Natural killer cell (primary cell): ENCODE measurements around the gene EPHA6. TPM values are rescaled to one million over a fixed set of nuclear protein-coding genes. Genes with fewer than 3 reads are reported as not detected.

Source experiments
- ATAC-seq, 3 donors: fragments of 150-1000 bp in 2 of 3; fragments of 200-7000 bp in 1 of 3; cut with Tn5 transposase; 1 replicate in 1 of 3; 2 replicates in 2 of 3; pipeline ENCODE4 v1.10.0; 2021; ENCODE audit warnings: mild to moderate bottlenecking in 2 of 3, moderate library complexity in 2 of 3
- DNase-seq, 2 donors: peaks; one replicate each; pipeline versions ENCODE4 v3.0.0 to v3.0.0-alpha.2; 2013 to 2021; ENCODE audit warnings: mixed read lengths in 1 of 2
- H3K27ac ChIP-seq: one replicate; pipeline ENCODE4 v1.5.1; 2013; ENCODE audit warnings: mild to moderate bottlenecking, low read length
- H3K27me3 ChIP-seq: one replicate; pipeline ENCODE4 v1.6.1; 2013; ENCODE audit warnings: low read length; ENCODE audit not compliant: control insufficient read depth, insufficient read depth
- H3K36me3 ChIP-seq: one replicate; pipeline ENCODE4 v1.6.1; 2013; ENCODE audit warnings: low read length; ENCODE audit not compliant: control insufficient read depth, insufficient read depth
- H3K4me1 ChIP-seq: one replicate; pipeline ENCODE4 v1.6.1; 2013; ENCODE audit warnings: low read length; ENCODE audit not compliant: control insufficient read depth, insufficient read depth
- H3K4me3 ChIP-seq: one replicate; pipeline ENCODE4 v1.5.1; 2013; ENCODE audit warnings: low read length
- H3K9me3 ChIP-seq: one replicate; pipeline ENCODE4 v1.6.1; 2013; ENCODE audit warnings: low read length; ENCODE audit not compliant: control insufficient read depth, insufficient read depth
- H3K27ac Mint-ChIP-seq, 2 donors: one replicate each; pipeline ENCODE4 v1.8.0; 2022; ENCODE audit warnings: mild to moderate bottlenecking in 2 of 2, mixed read lengths in 2 of 2, moderate library complexity in 1 of 2
- H3K27me3 Mint-ChIP-seq, 2 donors: one replicate each; pipeline ENCODE4 v1.8.0; 2022; ENCODE audit warnings: low read depth in 2 of 2, mixed read lengths in 2 of 2
- H3K36me3 Mint-ChIP-seq: one replicate; pipeline ENCODE4 v1.8.0; 2022; ENCODE audit warnings: mixed read lengths
- H3K4me1 Mint-ChIP-seq, 2 donors: one replicate each; pipeline ENCODE4 v1.8.0; 2022; ENCODE audit warnings: mixed read lengths in 2 of 2
- H3K4me3 Mint-ChIP-seq: one replicate; pipeline ENCODE4 v1.8.0; 2022; ENCODE audit warnings: mild to moderate bottlenecking, moderate library complexity, mixed read lengths
- H3K9me3 Mint-ChIP-seq, 2 donors: one replicate each; pipeline ENCODE4 v1.8.0; 2022; ENCODE audit warnings: mixed read lengths in 2 of 2
- CTCF ChIP-seq: fragments of 200-600 bp; IDR thresholded peaks from one replicate; pipeline ENCODE4 v1.8.0; 2022; ENCODE audit warnings: antibody characterized with exemption
- WGBS: methylation state at CpG from one replicate; pipeline ENCODE4 v1.1.7; 2013; ENCODE audit warnings: missing lambda C conversion rate; ENCODE audit not compliant: insufficient coverage; 5-methylcytosine and 5-hydroxymethylcytosine counted together
- intact Hi-C: fragments of 100-400 bp; cut with micrococcal nuclease; formaldehyde crosslinking; loops from one replicate; pipeline ENCODE4 v1.14.2; 2022
- total RNA-seq, 4 donors: library from RNA; stranded (reverse); fragments of 120-200 nt in 1 of 4; gene quantifications; one replicate each; pipeline versions ENCODE4 v1.2.3 to v1.2.4, GENCODE V29; 2013 to 2022

The EPHA6 gene
- total RNA-seq, 3 donors from 2014 or later (not counting 1 experiment from before 2014, with no cell fraction given): not detected

- TF ChIP-seq CTCF: no peak
- Histone ChIP-seq H3K9me3 (peaks cover 9% of the 10 kb centered on the region), H3K27ac (no peak overlapping the region), H3K4me3 (no peak overlapping the region), H3K36me3 (no peaks in the 10 kb centered on the region), H3K4me1 (no peaks in the 10 kb centered on the region), H3K27me3 (no peaks in the 10 kb centered on the region)
- H3K4me3 Mint-ChIP-seq: no peak overlapping the region
- peaks cover 12 to 13% of the 10 kb centered on the region in 2 donors for H3K9me3 Mint-ChIP-seq
- ATAC-seq: no peak
- H3K4me1 Mint-ChIP-seq: no peaks in the 10 kb centered on the region
- WGBS: 82% methylated on average over 5 of the region's 5 CpGs
- no peaks in the 10 kb centered on the region for H3K27me3 Mint-ChIP-seq
- intact Hi-C loops: no loop called here
- H3K27ac Mint-ChIP-seq: no peak overlapping the region
- H3K36me3 Mint-ChIP-seq: peaks cover 17% of the 10 kb centered on the region
- no peak for DNase-seq
Observed at GRCh38 chr3:96796101-96796500, 18.3 kb upstream of the EPHA6 start.

- H3K27ac Mint-ChIP-seq: no peak overlapping the region
- 93% methylated on average over 1 of the region's 1 CpG for WGBS
Observed at GRCh38 chr3:96803870-96804269, 10.5 kb upstream of the EPHA6 start.

GRCh38 chr3:96806341-96806740, 8.1 kb upstream of the EPHA6 start:
- no peak overlapping the region for H3K27ac ChIP-seq
- intact Hi-C loops: no loop called here
- H3K4me1 Mint-ChIP-seq: no peaks in the 10 kb centered on the region
- H3K27me3 ChIP-seq: no peaks in the 10 kb centered on the region
- H3K9me3 ChIP-seq: no peaks in the 10 kb centered on the region
- no peaks in the 10 kb centered on the region for H3K27me3 Mint-ChIP-seq
- no peak for TF ChIP-seq CTCF
- 75% methylated on average over 1 of the region's 1 CpG for WGBS
- no peaks in the 10 kb centered on the region for H3K4me1 ChIP-seq
- no peak overlapping the region for H3K27ac Mint-ChIP-seq
- no peaks in the 10 kb centered on the region for H3K36me3 Mint-ChIP-seq
- no peaks in the 10 kb centered on the region for H3K36me3 ChIP-seq
- DNase-seq (no peak), ATAC-seq (no peak)
- peaks cover 0 to 3% of the 10 kb centered on the region in 2 donors for H3K9me3 Mint-ChIP-seq
- no peak overlapping the region for H3K4me3 ChIP-seq
- no peak overlapping the region for H3K4me3 Mint-ChIP-seq

More at GRCh38 chr3:96803870-96804269, 10.5 kb upstream of the EPHA6 start:
- TF ChIP-seq CTCF: no peak
- intact Hi-C loops: no loop called here
- ATAC-seq: no peak
- Mint-ChIP-seq H3K4me3 (no peak overlapping the region), H3K4me1 (no peaks in the 10 kb centered on the region), H3K27me3 (no peaks in the 10 kb centered on the region), H3K36me3 (no peaks in the 10 kb centered on the region), H3K9me3 (peaks cover 3 to 6% of the 10 kb centered on the region in 2 donors)
- H3K4me1 ChIP-seq: no peaks in the 10 kb centered on the region
- DNase-seq: no peak
- H3K36me3 ChIP-seq: no peaks in the 10 kb centered on the region
- no peak overlapping the region for H3K4me3 ChIP-seq
- H3K9me3 ChIP-seq: peaks cover 5% of the 10 kb centered on the region
- no peak overlapping the region for H3K27ac ChIP-seq
- no peaks in the 10 kb centered on the region for H3K27me3 ChIP-seq

GRCh38 chr3:96813134-96813819, 1.1 kb upstream of the EPHA6 start:
- under 1% methylated on average over 79 of the region's 79 CpGs for WGBS
- peaks cover 12% of the 10 kb centered on the region for H3K27me3 ChIP-seq
- Mint-ChIP-seq H3K27me3 (peaks cover 16 to 24% of the 10 kb centered on the region in 2 donors), H3K36me3 (no peaks in the 10 kb centered on the region), H3K27ac (no peak overlapping the region), H3K4me1 (peaks cover 0 to 5% of the 10 kb centered on the region in 2 donors), H3K4me3 (no peak overlapping the region), H3K9me3 (peaks cover 0 to 7% of the 10 kb centered on the region in 2 donors)
- TF ChIP-seq CTCF: no peak
- ATAC-seq (peak in 1 of 3 donors; percentile 33), DNase-seq (peak in 1 of 2 donors; percentile 25)
- no peaks in the 10 kb centered on the region for H3K36me3 ChIP-seq
- H3K4me1 ChIP-seq: peaks cover 7% of the 10 kb centered on the region
- no peak overlapping the region for H3K4me3 ChIP-seq
- intact Hi-C loops: no loop called here
- no peaks in the 10 kb centered on the region for H3K9me3 ChIP-seq
- no peak overlapping the region for H3K27ac ChIP-seq
